SU-DHL-6 (cell line): ENCODE results near the gene SPO11.

Source experiments
- EZH2phosphoT487 ChIP-seq: fragments of 200-600 bp; sonication (generic), shearing (Covaris generic); conservative IDR thresholded peaks from 2 replicates; pipeline ENCODE4 v1.6.1; 2018; ENCODE audit warnings: mild to moderate bottlenecking, antibody characterized with exemption, low read length, moderate library complexity, mixed read lengths
- TF ChIP-seq, protein P1 (sequence below): fragments of 200-600 bp; sonication (generic); IDR thresholded peaks from one replicate; pipeline ENCODE4 v1.5.1; 2017; ENCODE audit warnings: antibody characterized with exemption, mild to moderate bottlenecking, low read length, moderate library complexity; ENCODE audit not compliant: insufficient read depth, poor library complexity, severe bottlenecking

DNA sequence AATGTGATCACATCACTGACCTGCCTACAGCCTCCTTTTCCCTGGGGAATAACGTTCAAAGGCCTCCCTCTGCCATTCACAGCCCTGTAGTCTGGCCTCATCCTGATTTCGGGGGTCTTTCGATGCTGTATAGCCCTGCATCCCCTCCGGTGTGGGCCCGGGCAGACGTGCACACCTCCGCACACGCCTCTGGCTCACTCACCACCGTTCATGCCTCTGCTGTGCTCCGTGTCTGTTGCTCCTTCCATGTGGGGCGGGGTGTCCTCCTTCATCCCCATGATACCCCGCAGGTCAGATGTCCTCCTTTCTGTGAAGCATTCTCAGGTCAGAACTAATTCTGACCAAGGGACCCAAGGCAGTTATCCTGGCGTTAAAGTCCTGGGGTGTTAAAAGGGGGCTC lies 47.7 kb downstream of the SPO11 start:
- TF ChIP-seq, protein P1, sequence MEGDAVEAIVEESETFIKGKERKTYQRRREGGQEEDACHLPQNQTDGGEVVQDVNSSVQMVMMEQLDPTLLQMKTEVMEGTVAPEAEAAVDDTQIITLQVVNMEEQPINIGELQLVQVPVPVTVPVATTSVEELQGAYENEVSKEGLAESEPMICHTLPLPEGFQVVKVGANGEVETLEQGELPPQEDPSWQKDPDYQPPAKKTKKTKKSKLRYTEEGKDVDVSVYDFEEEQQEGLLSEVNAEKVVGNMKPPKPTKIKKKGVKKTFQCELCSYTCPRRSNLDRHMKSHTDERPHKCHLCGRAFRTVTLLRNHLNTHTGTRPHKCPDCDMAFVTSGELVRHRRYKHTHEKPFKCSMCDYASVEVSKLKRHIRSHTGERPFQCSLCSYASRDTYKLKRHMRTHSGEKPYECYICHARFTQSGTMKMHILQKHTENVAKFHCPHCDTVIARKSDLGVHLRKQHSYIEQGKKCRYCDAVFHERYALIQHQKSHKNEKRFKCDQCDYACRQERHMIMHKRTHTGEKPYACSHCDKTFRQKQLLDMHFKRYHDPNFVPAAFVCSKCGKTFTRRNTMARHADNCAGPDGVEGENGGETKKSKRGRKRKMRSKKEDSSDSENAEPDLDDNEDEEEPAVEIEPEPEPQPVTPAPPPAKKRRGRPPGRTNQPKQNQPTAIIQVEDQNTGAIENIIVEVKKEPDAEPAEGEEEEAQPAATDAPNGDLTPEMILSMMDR, result no peak
- TF ChIP-seq EZH2phosphoT487, result no peak
